Measurements from ENCODE around the gene CEMIP.

CEMIP gene

DNA sequence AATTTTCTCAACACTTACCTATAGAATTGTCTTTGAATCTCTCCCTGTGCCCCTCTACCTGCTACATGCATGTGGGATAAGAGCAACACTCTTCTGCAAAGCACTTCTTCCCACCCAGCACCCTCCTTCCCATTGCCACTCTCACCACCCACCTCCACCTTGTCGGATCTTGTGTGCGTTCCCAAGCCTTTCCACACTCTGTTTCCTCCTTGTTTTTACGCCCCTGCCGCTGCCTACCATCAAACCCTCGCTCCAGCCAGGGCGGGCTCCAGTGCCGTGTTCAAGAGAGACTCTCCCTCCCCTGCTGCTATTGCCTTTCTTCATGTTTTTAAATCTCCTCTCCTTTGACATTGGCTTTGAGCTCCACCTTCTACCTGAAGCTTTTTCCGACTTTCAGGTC lies 43.8 kb upstream of the CEMIP start:
- no peak overlapping the region for H3K4me3 ChIP-seq (ENCODE audit: low read length)
- TF ChIP-seq, protein P1, sequence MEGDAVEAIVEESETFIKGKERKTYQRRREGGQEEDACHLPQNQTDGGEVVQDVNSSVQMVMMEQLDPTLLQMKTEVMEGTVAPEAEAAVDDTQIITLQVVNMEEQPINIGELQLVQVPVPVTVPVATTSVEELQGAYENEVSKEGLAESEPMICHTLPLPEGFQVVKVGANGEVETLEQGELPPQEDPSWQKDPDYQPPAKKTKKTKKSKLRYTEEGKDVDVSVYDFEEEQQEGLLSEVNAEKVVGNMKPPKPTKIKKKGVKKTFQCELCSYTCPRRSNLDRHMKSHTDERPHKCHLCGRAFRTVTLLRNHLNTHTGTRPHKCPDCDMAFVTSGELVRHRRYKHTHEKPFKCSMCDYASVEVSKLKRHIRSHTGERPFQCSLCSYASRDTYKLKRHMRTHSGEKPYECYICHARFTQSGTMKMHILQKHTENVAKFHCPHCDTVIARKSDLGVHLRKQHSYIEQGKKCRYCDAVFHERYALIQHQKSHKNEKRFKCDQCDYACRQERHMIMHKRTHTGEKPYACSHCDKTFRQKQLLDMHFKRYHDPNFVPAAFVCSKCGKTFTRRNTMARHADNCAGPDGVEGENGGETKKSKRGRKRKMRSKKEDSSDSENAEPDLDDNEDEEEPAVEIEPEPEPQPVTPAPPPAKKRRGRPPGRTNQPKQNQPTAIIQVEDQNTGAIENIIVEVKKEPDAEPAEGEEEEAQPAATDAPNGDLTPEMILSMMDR (conservative IDR thresholded peaks at IDR 0.05; ENCODE audit: low read length) = no peak
- no peak for DNase-seq (ENCODE audit: low read depth)

DNA sequence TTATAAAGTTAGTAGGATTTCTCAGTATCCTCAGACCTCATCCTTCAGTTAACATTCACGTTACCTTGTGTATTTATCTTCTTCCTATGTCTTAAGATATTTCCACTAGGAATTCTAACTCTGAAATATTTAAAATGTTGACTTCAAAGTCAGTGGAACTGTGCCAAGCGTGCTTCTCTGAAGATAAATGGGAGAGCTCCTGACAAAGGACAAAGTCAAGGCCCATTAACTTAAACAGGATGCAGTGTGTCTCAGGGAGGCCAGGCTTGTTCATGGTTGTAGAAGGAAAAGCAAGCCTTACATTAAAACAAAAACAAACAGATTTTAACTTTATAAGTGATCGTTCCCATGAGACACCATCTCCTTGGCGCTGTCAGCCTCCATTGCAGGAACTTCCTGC lies 42.6 kb upstream of the CEMIP start:
- DNase-seq (ENCODE audit: low read depth) = no peak
- H3K4me3 ChIP-seq (ENCODE audit: low read length) = no peak overlapping the region
- TF ChIP-seq, protein P1 (conservative IDR thresholded peaks at IDR 0.05; ENCODE audit: low read length) = no peak

DNA sequence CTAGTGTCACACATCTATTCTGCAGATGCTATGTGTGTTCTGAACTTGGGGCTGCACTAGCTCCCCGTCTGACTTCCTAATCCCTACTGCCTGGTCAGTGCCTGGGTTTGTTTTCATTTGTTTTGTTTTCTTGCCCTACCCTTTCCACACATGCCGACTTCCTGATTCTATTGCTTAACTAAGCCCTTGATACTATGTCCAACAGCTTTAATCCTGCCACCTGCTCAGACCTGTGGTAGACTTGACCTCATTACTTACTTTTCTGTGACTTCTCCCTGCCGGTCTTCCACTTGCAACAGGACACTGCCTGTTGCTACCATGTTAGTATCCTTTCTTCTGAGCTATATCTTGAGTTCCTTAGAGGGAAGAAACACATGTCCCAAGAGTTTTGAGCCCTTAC lies 39.3 kb upstream of the CEMIP start:
- TF ChIP-seq, protein P1 (conservative IDR thresholded peaks at IDR 0.05; ENCODE audit: low read length) = no peak
- no peak for DNase-seq (ENCODE audit: low read depth)

DNA sequence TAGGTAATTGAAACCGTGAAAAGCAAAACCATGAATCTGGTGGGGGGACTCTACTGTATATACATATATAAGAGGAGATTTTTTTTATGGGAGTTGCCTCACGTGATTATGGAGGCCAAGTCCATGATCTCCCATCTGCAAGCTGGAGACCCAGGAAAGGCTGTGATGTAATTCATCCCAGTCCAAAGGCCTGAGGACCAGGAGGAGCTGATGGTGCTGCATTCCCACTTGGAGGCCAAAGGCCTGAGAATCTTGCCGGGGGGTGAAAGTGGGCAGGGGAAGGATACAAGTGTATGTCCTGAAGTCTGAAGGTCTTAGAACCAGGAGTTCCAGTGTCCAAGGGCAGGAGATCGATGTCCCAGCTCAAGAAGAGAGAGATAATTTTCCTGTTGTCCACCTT lies 37.1 kb upstream of the CEMIP start:
- TF ChIP-seq, protein P1 (conservative IDR thresholded peaks at IDR 0.05; ENCODE audit: low read length) = no peak
- H3K4me3 ChIP-seq (ENCODE audit: low read length) = no peak overlapping the region
- DNase-seq (ENCODE audit: low read depth) = no peak

More for the DNA sequence above, 39.3 kb upstream of the CEMIP start:
- H3K4me3 ChIP-seq (ENCODE audit: low read length) = no peak overlapping the region

DNA sequence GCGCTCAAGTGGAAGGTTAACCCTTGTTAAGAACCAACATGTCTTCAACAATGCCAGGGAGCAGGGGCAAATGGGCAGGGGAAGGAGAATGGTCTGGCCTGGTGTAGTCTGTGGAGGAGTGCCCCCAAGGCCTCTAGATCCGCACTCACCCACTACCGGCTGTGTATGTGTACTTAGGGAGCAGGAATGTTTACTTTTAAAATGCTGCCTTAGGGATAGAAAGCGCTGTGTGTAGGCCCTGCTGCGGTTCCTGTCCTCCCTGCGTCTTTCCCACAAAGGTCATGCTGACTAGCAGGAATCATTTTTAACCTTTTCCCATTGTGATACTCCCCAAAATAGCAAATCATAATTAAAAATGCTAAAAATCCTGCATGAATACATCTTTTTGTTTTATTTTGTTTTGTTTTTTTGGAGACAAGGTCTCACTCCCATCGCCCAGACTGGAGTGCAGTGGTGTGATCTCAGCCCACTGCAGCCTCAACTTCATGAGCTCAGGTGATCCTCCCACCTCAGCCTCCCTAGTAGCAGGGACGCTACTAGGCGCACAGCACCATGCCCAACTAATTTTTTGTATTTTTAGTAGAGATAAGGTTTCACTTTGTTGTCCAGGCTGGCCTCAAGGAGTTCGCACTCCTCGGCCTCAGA lies 35.9 kb upstream of the CEMIP start:
- DNase-seq (ENCODE audit: low read depth) = no peak
- TF ChIP-seq, protein P1 (conservative IDR thresholded peaks at IDR 0.05; ENCODE audit: low read length) = no peak
- H3K4me3 ChIP-seq (ENCODE audit: low read length) = no peak overlapping the region

DNA sequence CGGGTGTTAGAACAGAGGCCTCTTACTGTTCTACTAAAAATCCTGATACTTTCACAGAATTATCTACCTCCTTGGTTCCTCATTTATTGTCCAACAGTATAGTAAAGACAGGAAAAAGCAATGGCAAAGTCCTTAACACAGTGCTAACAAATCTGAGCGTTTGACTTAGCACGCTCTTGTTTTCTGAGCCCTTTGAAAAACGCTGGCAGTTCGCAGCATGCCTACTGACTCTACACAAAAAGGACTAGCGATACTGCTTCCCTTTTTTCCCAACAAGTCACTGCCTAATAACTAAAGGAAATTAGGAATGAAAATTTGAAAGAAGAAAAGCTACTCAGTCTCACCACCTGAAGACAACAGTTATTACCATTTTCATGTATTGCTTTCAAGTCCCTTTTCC lies 34.8 kb upstream of the CEMIP start:
- no peak for DNase-seq (ENCODE audit: low read depth)
- H3K4me3 ChIP-seq (ENCODE audit: low read length) = no peak overlapping the region
- TF ChIP-seq, protein P1 (conservative IDR thresholded peaks at IDR 0.05; ENCODE audit: low read length) = no peak

DNA sequence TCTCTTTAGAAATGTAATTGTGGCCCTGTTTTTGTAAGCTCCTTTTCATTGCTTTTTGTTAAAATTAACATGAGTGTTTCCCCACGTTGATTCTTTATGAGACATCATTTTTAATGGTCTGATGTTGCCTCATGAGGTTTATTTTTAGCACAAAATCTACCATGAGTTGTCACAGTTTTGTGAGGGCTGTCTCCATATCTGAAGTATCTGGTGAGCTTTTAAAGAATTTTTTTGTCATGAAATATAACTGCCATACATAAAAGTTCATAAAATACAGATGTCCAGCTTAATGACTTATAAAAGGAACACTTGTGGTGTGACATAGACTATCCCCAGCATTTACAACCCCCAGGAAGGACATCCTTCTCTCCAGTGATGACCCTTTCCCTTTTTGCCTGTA lies 34.3 kb upstream of the CEMIP start:
- TF ChIP-seq, protein P1 (conservative IDR thresholded peaks at IDR 0.05; ENCODE audit: low read length) = no peak
- H3K4me3 ChIP-seq (ENCODE audit: low read length) = no peak overlapping the region
- DNase-seq (ENCODE audit: low read depth) = peak; percentile 54
